ENCODE results near the gene CHAC1.
"Not testable (repeated sequence)": the region's sequence is repeated elsewhere in the genome, so short reads cannot be mapped to it uniquely, and the experiment has no call there.

Gene CHAC1

GRCh38 chr15:40938536-40938870, 14.8 kb upstream of the CHAC1 start:
- no peak for DNase-seq

GRCh38 chr15:40940296-40940801, 12.9 kb upstream of the CHAC1 start:
- no peak for DNase-seq

- peak in 1 of 2 donors; percentile 17 for DNase-seq
Observed at GRCh38 chr15:40941068-40941527, 12.2 kb upstream of the CHAC1 start.

- DNase-seq = peak; percentile 68 to 77
Observed at GRCh38 chr15:40941528-40942336, 11.5 kb upstream of the CHAC1 start.

- no peak for DNase-seq
Observed at GRCh38 chr15:40942337-40942854, 10.9 kb upstream of the CHAC1 start.

- no peak for DNase-seq
Observed at GRCh38 chr15:40942878-40943277, 10.4 kb upstream of the CHAC1 start.

- DNase-seq = no peak
Observed at GRCh38 chr15:40943764-40944365, 9.4 kb upstream of the CHAC1 start.

GRCh38 chr15:40944510-40945296, 8.6 kb upstream of the CHAC1 start:
- DNase-seq = no peak

- no peak for DNase-seq
Observed at GRCh38 chr15:40948706-40949473, 4.4 kb upstream of the CHAC1 start.

- no peak for DNase-seq
Observed at GRCh38 chr15:40949756-40950207, 3.5 kb upstream of the CHAC1 start.

- DNase-seq = no peak
Observed at GRCh38 chr15:40951764-40952163, 1.5 kb upstream of the CHAC1 start.

- no peak for DNase-seq
Observed at GRCh38 chr15:40952301-40952900, 870 bp upstream of the CHAC1 start.

- no peak for DNase-seq
Observed at GRCh38 chr15:40953713-40954074, 423 bp downstream of the CHAC1 start.

- DNase-seq = not testable (repeated sequence)
Observed at GRCh38 chr15:40954158-40954848, 1.0 kb downstream of the CHAC1 start.

- DNase-seq = no peak
Observed at GRCh38 chr15:40955141-40955903, 2.1 kb downstream of the CHAC1 start.

GRCh38 chr15:40955930-40956540, 2.8 kb downstream of the CHAC1 start:
- no peak for DNase-seq

- DNase-seq = no peak
Observed at GRCh38 chr15:40956541-40956982, 3.3 kb downstream of the CHAC1 start.

- no peak for DNase-seq
Observed at GRCh38 chr15:40957041-40957555, 3.8 kb downstream of the CHAC1 start.

- no peak for DNase-seq
Observed at GRCh38 chr15:40957581-40958051, 4.3 kb downstream of the CHAC1 start.

- DNase-seq = no peak
Observed at GRCh38 chr15:40958146-40958545, 4.9 kb downstream of the CHAC1 start.
